ENCODE measurements around the gene ACTR6.

GRCh38 chr12:100263131-100263530 lies 62.5 kb downstream of the ACTR6 start:
- TF ChIP-seq CTCF (IDR thresholded peaks at IDR 0.05): no peak
- TF ChIP-seq POLR2A (IDR thresholded peaks at IDR 0.05): no peak

All from prostate gland (tissue), 2 donors.